HG02588 (cell line): ENCODE data around the gene DRD3.

Source experiments
- ATAC-seq: cut with Tn5 transposase; IDR thresholded peaks from one replicate; pipeline ENCODE4 v1.9.1; 2021; ENCODE audit warnings: mild to moderate bottlenecking, moderate library complexity; ENCODE audit not compliant: unreplicated experiment

DRD3 gene

DNA sequence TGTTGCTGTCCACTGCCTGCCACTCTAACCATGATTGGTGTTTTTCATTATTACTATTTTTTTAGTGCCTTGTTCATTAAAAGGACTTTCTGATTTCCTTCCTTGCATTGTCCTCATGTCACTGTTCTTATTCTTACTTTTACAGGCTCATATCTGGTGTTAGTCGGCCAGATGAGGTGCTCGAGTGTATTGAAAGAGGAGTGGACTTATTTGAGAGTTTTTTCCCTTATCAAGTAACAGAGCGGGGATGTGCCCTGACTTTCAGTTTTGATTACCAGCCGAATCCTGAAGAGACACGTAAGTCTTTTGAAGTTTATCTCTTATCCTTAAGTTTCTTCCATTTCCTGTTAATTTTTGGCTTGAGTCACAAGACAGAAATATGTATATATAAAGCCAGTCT is 99.1 kb downstream of the DRD3 start:
- ATAC-seq, result no peak

DNA sequence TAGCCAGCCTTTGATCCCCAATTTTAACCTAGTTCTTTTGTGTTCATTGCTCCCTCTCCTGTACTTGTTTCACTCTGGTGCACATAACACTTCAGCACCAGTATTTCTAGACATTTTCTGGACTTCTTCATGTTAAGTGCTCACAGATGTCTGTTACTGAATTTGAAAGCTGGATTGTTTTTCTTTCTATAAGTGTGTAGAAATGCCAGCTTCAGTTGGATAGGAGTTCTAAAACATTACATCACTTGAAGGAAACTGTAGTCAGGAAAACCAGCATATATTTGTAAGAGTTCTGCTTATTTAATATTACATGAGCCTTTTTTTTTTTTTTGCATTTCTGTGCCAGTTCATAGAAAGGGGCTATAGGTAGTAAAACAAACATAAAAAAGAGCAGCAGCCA is 100.7 kb downstream of the DRD3 start:
- no peak for ATAC-seq
